Activated CD4-positive, alpha-beta memory T cell treated with anti-CD3 and anti-CD28 coated beads, Interleukin-2, amount 10 ng/mL, durations not matched to agents 7 days and 5 days (primary cell): Measurements from ENCODE around the gene MAP7. TPM values are rescaled to one million over a fixed set of nuclear protein-coding genes. Genes with fewer than 3 reads are reported as not detected.
"Not testable (repeated sequence)": the region's sequence is repeated elsewhere in the genome, so short reads cannot be mapped to it uniquely, and the experiment has no call there.

Source experiments
- CTCF ChIA-PET: fragments of 350-600 bp; sonication (Branson Sonifier 250); formaldehyde crosslinking; loops from one replicate; lab custom pipeline; 2021; ENCODE audit warnings: antibody characterized with exemption, inconsistent platforms; lab: Charles Lee
- POLR2A ChIA-PET: fragments of 350-600 bp; sonication (Branson Sonifier 250); formaldehyde crosslinking; loops from one replicate; lab custom pipeline; 2021; ENCODE audit warnings: antibody characterized with exemption; lab: Charles Lee
- DNase-seq: peaks from one replicate; pipeline ENCODE4 v3.0.0-alpha.2; 2020
- H3K27ac Mint-ChIP-seq: one replicate; pipeline ENCODE4 v1.8.0; 2021; ENCODE audit warnings: mild to moderate bottlenecking, mixed read lengths
- H3K27me3 Mint-ChIP-seq: one replicate; pipeline ENCODE4 v1.8.0; 2021; ENCODE audit warnings: mixed read lengths
- H3K36me3 Mint-ChIP-seq: one replicate; pipeline ENCODE4 v1.8.0; 2021; ENCODE audit warnings: low read depth, mixed read lengths
- H3K4me1 Mint-ChIP-seq: one replicate; pipeline ENCODE4 v1.8.0; 2021; ENCODE audit warnings: mixed read lengths
- H3K4me3 Mint-ChIP-seq: one replicate; pipeline ENCODE4 v1.8.0; 2021; ENCODE audit warnings: mild to moderate bottlenecking, mixed read lengths
- H3K9me3 Mint-ChIP-seq: one replicate; pipeline ENCODE4 v1.8.0; 2021; ENCODE audit warnings: mixed read lengths
- total RNA-seq, 2 experiments: library from RNA; stranded (reverse); gene quantifications; one replicate each; pipeline ENCODE4 v1.2.3, GENCODE V29; 2021

Gene MAP7
- total RNA-seq, 2 experiments from 2014 or later: 1.4 to 1.8 TPM

DNA sequence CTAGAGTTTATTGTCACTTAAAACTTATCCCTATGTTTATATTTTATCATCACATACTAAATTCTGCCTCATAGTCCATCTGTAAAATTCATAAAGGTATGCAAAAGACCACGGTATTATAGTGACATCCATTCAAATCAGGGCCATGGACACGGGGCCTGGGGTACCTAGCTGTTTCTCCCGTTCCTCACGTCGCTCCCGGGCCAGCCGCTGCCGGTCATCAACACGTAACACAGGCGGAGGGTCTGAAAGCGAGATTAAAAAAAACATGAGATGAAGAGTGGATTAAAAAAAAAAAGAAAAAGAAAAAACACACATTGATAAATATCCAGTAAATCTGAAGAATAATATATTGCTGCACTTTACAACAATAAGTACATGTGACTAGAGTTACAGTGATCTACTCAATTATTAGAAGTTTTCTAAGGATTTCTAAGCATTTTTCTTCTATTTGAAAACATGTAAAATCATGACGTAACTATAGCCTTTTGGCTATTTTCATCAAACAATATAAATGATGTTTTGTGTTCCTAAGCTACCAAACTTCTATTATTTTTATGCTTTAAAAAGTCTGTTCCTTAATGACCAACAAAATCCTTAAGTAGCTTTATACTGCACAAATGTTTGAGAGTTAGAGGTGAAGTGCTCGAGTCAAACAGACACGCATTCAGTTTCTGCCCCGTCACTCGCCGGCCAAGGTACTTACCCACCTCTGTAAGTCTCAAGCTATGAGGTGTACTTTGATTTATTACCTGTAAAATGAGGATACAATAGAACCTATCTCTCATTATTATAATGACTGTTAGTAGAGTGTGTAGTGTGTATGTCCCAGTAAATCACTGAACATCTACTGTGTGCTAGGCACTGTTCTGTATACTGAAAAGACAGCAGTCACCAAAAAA lies 138.5 kb downstream of the MAP7 start:
- POLR2A ChIA-PET: no interaction called here
- no peak overlapping the region for H3K27ac Mint-ChIP-seq
- CTCF ChIA-PET: no interaction called here
- no peaks in the 10 kb centered on the region for H3K27me3 Mint-ChIP-seq
- no peak for DNase-seq
- no peaks in the 10 kb centered on the region for H3K9me3 Mint-ChIP-seq
- H3K4me1 Mint-ChIP-seq: peaks cover 15% of the 10 kb centered on the region
- H3K4me3 Mint-ChIP-seq: no peak overlapping the region
- H3K36me3 Mint-ChIP-seq: no peaks in the 10 kb centered on the region

DNA sequence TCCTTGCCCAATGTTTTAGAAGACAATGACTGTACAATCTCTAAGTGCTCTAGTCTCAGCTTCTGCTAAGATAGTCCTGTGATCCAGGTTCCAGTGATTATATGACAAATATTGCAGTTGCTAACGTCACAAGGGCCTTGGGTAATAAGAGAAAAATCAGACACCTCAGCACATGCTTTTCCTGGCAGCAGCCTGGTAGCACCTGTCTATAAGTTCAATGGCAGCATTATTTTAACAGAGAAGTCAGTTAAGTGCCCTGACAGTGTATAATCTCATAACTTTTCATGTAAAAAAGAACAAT lies 139.2 kb downstream of the MAP7 start:
- DNase-seq: no peak
- Mint-ChIP-seq H3K4me3 (no peak overlapping the region), H3K4me1 (peaks cover 15% of the 10 kb centered on the region), H3K36me3 (no peaks in the 10 kb centered on the region), H3K27ac (no peak overlapping the region), H3K9me3 (no peaks in the 10 kb centered on the region), H3K27me3 (no peaks in the 10 kb centered on the region)
- POLR2A ChIA-PET: no interaction called here
- CTCF ChIA-PET: no interaction called here

DNA sequence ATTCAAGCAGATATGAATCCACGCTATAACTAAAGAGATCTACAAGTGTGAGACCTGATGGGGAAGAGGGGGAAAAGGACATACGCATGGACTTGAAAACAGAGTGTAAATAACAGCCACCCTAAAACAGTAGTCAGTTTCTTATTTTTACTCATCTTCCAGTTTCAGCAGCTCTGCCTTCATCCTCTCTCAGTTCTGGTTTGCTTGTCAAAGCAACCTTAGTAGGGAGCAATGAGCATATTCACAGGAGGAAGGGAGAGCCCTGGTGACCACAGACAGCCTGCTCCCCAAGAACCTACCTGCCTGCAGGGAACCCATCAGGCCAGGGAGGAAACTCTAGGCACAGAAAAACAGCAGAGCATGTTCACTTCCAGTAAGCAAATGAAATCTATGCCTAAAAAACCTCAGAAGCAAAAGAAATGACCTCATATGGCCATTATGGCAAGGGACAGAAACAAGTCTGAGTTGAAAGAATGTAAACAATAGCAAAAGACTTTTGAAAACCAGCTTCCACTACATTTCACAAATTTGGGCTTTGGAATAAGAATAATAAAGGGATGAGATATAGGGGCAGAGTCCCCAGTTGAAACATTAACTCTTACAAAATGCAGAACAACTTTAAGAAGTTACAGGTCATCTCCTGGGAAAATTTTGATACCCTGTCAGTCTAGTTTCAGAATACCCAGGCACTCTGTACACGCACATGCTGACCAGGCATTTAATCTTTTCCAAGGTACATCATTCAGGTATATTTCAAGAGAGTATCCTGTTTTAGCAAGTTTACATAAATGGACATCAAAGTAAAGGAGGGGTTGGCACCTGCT lies 139.8 kb downstream of the MAP7 start:
- Mint-ChIP-seq H3K9me3 (no peaks in the 10 kb centered on the region), H3K4me3 (no peak overlapping the region), H3K4me1 (peaks cover 15% of the 10 kb centered on the region), H3K36me3 (no peaks in the 10 kb centered on the region), H3K27ac (no peak overlapping the region), H3K27me3 (peaks cover under 1% of the 10 kb centered on the region)
- no peak for DNase-seq
- CTCF ChIA-PET: no interaction called here
- POLR2A ChIA-PET: no interaction called here

DNA sequence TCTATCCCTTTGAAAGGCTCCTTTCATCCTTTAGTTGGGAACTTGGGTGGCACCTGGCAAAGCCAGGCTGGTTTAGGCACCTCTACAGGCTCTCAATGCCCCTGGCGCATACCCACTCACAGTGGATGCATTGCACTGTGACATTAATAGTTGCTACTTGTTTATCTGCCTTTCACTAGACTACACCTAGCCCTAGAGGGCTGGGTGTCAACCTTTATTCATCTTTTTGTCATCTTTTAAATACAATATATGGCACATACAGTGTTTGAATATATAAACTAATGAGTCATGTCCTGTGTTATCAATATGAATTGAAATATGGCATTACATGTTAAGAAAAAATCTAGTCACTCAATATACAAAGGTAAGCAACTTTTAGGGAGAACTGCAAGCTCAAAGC lies 140.6 kb downstream of the MAP7 start:
- ChIA-PET CTCF (no interaction called here), POLR2A (no interaction called here)
- Mint-ChIP-seq H3K27ac (no peak overlapping the region), H3K36me3 (no peaks in the 10 kb centered on the region), H3K4me3 (no peak overlapping the region), H3K4me1 (peaks cover 15% of the 10 kb centered on the region), H3K27me3 (peaks cover 6% of the 10 kb centered on the region), H3K9me3 (no peaks in the 10 kb centered on the region)
- no peak for DNase-seq

DNA sequence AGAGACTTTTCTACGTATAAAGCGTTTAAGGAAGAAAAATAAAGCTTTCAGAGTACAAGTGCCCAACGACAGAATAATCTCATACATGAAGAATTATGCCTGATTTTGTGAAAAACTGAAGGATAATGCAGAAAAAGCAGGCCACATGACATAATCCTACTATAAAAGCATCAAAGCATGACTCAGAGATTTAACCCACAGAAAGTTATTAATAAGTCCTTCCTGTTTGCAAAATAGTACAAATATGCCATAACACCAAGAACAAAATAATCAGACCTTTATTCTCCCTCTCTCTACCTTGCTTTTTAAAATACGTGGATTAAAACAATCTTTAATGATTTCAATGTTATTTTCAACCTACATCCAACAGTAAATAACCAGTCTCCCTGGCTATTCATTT lies 142.0 kb downstream of the MAP7 start:
- H3K36me3 Mint-ChIP-seq: no peaks in the 10 kb centered on the region
- peaks cover 6% of the 10 kb centered on the region for H3K27me3 Mint-ChIP-seq
- H3K27ac Mint-ChIP-seq: no peak overlapping the region
- no peaks in the 10 kb centered on the region for H3K9me3 Mint-ChIP-seq
- H3K4me3 Mint-ChIP-seq: no peak overlapping the region
- POLR2A ChIA-PET: no interaction called here
- peaks cover 15% of the 10 kb centered on the region for H3K4me1 Mint-ChIP-seq
- CTCF ChIA-PET: no interaction called here
- DNase-seq: no peak

DNA sequence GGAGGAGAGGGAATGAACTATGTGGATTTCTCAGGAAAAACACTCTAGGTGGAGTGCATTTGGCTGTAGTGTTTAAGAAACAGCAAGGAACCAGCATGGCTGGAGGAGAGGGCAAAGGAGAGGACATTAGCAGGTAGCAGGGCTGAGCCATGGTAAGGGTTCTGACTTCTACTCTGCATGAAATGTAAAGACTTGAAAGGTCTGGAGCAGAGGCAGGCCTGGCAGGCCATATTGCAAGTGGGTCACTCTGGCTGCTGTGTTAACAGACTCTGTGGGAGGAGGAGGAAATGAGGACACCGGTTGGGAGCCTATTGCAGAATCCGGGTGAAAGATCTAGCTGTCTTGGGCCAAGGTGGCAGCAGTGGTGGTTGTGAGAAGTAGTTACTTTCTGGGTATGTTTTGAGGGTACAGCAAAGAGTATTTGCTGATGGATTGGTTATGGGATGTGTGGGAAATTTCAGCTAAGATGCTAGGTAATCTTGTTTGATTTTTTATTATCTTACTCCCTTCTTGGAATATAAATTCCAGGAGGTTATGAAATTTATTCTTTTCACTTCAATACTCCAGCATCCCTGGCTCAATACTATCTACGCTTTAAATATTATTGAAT lies 144.7 kb downstream of the MAP7 start:
- no peak overlapping the region for H3K27ac Mint-ChIP-seq
- H3K27me3 Mint-ChIP-seq: peaks cover 6% of the 10 kb centered on the region
- no peak for DNase-seq
- CTCF ChIA-PET: no interaction called here
- no peak overlapping the region for H3K4me3 Mint-ChIP-seq
- H3K9me3 Mint-ChIP-seq: peaks cover under 1% of the 10 kb centered on the region
- peaks cover 13% of the 10 kb centered on the region for H3K4me1 Mint-ChIP-seq
- no peaks in the 10 kb centered on the region for H3K36me3 Mint-ChIP-seq
- POLR2A ChIA-PET: no interaction called here

DNA sequence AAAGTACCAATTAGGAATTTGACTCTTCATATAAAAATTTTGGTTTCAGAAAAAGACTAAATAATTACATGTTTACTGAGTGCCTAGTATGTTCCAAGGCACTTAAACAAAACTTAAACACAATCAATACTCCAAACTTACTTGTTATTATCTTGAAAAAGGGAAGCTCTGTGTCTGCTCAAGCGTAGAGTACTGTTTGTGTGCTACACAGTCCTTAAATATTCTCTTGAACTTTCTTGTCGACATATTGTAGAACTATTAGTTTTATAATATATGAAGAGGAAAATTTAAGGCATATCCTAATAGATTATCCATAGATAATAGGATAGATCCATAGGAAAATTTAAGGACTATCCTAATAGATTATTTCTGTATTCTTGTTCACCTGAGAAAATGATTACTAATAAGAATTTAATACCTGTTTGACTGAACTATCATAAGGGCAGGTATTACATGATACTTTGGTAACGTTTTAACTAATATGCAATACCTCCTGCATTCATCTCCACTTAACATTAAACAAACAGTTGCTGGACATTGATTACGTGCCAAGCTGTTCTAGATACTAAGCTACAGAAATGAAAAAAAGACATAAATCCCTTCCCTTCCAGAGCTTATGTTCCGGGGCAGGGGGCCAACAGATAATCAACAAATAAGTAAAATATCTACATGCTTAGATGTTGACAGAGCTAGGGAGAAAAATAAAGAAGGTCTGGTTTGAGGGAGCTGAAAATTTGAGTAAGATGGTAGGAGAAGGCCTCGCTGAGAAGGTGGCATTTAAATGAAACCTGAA lies 145.4 kb downstream of the MAP7 start:
- ChIA-PET POLR2A (no interaction called here), CTCF (no interaction called here)
- peaks cover 6% of the 10 kb centered on the region for H3K27me3 Mint-ChIP-seq
- H3K4me1 Mint-ChIP-seq: peaks cover 6% of the 10 kb centered on the region
- DNase-seq: no peak
- H3K36me3 Mint-ChIP-seq: no peaks in the 10 kb centered on the region
- H3K27ac Mint-ChIP-seq: no peak overlapping the region
- no peak overlapping the region for H3K4me3 Mint-ChIP-seq
- peaks cover 3% of the 10 kb centered on the region for H3K9me3 Mint-ChIP-seq

DNA sequence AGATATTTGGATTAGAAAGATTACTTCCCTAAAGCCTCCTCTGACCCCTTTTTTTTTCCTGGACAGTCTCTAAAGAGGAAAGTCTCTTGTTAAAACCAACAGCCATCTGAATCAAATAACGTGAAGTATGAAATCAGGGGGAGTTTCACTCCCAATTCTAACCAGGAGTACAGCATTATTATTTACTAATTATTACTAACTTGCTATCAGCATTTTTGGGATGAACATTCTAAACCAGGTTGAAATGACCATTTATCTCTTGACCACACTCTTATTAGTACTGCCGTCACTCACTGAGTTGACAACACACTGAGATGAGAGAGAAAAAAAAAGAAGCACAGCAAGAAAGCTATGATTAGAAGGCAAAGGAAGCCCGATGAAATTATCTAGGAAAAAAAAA lies 146.2 kb downstream of the MAP7 start:
- CTCF ChIA-PET: interaction anchor here (1.1 kb wide), 1 partner anchor 85 kb away, joined by 3 read pairs; no protein-coding TSS in a partner anchor
- Mint-ChIP-seq H3K27ac (no peak overlapping the region), H3K27me3 (peaks cover 6% of the 10 kb centered on the region), H3K9me3 (peaks cover 3% of the 10 kb centered on the region), H3K36me3 (no peaks in the 10 kb centered on the region), H3K4me3 (no peak overlapping the region), H3K4me1 (no peaks in the 10 kb centered on the region)
- POLR2A ChIA-PET: no interaction called here
- no peak for DNase-seq

DNA sequence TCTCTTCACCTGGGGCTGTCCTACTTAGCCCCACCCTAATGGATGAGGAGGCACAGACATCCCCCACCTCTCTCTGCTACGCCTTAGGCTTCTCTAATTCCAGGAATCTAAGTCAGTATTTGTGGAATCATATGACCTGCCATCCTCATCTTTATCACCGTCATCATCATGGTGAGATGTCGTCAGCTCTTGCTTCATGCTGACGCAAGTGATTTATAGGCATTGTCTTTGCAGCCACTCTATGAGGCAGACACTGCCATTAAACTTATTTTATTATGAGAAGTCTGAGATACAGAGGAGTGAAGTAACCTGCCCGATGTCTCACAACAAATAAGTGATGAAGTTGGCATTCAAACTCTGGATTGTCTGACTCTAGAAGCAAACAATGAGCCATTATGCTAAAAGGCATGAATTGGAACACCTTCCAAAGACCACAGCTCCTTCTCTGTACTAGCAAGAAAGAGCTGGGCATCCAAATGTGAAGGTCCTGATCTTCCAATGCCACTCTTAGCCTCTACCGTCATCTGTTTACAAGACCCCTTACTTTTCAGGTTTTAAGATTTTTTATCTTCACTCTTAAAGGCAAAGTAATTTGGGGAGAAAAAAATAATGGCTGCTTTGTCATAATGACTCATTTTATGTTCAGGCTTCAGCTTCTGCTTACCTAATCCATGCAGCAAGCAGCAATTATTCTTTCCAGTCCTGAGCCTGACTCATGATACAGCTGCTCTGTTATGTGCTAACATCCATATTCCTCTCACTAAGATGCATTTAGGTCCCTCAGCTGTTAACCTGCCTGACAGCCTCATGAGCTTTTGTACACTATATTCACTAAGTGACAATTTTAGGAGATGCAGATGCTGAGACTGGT lies 146.9 kb downstream of the MAP7 start:
- H3K9me3 Mint-ChIP-seq: peaks cover 3% of the 10 kb centered on the region
- CTCF ChIA-PET: interaction anchor here (1.1 kb wide), 1 partner anchor 86 kb away, joined by 3 read pairs; no protein-coding TSS in a partner anchor

DNA sequence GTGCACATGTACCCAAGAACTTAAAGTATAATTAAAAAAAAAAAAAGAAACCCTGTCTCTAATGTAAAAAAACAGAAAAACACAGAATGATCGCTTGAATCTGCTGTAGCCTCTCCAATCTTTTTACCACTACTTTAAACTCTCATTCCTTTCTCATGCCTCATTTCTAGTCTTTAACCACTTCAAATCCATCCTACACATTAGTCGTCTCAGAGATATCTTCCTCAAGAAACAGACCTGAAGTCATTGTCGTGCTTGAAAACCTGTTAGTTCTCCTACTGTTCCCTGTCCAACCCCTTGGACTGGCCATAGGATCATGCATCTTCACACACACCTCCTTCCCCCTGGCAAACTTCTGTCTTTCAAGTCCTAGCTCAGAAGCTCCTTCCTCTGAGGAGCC lies 148.5 kb downstream of the MAP7 start:
- peaks cover 6% of the 10 kb centered on the region for H3K27me3 Mint-ChIP-seq
- H3K27ac Mint-ChIP-seq: no peak overlapping the region
- CTCF ChIA-PET: no interaction called here
- DNase-seq: no peak
- no peaks in the 10 kb centered on the region for H3K4me1 Mint-ChIP-seq
- H3K36me3 Mint-ChIP-seq: no peaks in the 10 kb centered on the region
- peaks cover 3% of the 10 kb centered on the region for H3K9me3 Mint-ChIP-seq
- no peak overlapping the region for H3K4me3 Mint-ChIP-seq
- POLR2A ChIA-PET: no interaction called here

More for the DNA sequence above, 146.9 kb downstream of the MAP7 start:
- H3K36me3 Mint-ChIP-seq: no peaks in the 10 kb centered on the region
- peaks cover 6% of the 10 kb centered on the region for H3K27me3 Mint-ChIP-seq
- no peak overlapping the region for H3K27ac Mint-ChIP-seq
- POLR2A ChIA-PET: no interaction called here
- no peak overlapping the region for H3K4me3 Mint-ChIP-seq
- DNase-seq: no peak
- no peaks in the 10 kb centered on the region for H3K4me1 Mint-ChIP-seq

DNA sequence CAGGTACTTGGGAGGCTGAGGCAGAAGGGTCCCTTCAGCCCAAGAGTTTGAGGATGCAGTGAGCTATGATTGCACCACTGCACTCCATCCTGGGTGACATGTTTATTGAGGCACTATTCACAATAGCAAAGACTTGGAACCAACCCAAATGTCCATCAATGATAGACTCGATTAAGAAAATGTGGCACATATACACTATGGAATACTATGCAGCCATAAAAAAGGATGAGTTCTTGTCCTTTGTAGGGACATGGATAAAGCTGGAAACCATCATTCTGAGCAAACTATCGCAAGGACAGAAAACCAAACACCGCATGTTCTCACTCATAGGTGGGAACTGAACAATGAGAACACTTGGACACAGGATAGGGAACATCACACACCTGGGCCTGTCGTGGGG lies 149.0 kb downstream of the MAP7 start:
- H3K27me3 Mint-ChIP-seq, H3K9me3 Mint-ChIP-seq, DNase-seq, POLR2A ChIA-PET, CTCF ChIA-PET, H3K36me3 Mint-ChIP-seq, H3K4me1 Mint-ChIP-seq, H3K4me3 Mint-ChIP-seq, H3K27ac Mint-ChIP-seq: not testable (repeated sequence)

DNA sequence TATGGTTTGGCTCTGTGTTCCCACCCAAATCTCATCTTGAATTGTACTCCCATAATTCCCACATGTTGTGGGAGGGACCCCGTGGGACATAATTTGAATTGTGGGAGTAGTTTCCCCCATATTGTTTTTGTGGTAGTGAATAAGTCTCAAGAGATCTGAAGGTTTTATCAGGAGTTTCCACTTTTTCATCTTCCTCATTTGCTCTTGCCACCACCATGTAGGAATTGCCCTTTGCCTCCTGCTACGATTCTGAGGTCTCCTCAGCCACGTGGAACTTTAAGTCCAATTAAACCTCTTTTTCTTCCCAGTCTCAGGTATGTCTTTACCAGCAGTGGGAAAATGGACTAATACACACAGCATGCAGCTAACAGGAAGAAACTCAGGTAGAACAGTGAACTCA lies 151.8 kb downstream of the MAP7 start:
- Mint-ChIP-seq H3K9me3 (peaks cover 3% of the 10 kb centered on the region), H3K27ac (no peak overlapping the region), H3K4me1 (no peaks in the 10 kb centered on the region), H3K4me3 (no peak overlapping the region), H3K27me3 (peaks cover 9% of the 10 kb centered on the region), H3K36me3 (no peaks in the 10 kb centered on the region)
- ChIA-PET POLR2A (no interaction called here), CTCF (no interaction called here)
- no peak for DNase-seq
